ENCODE results near the gene RAB6A.

RAB6A gene

DNA sequence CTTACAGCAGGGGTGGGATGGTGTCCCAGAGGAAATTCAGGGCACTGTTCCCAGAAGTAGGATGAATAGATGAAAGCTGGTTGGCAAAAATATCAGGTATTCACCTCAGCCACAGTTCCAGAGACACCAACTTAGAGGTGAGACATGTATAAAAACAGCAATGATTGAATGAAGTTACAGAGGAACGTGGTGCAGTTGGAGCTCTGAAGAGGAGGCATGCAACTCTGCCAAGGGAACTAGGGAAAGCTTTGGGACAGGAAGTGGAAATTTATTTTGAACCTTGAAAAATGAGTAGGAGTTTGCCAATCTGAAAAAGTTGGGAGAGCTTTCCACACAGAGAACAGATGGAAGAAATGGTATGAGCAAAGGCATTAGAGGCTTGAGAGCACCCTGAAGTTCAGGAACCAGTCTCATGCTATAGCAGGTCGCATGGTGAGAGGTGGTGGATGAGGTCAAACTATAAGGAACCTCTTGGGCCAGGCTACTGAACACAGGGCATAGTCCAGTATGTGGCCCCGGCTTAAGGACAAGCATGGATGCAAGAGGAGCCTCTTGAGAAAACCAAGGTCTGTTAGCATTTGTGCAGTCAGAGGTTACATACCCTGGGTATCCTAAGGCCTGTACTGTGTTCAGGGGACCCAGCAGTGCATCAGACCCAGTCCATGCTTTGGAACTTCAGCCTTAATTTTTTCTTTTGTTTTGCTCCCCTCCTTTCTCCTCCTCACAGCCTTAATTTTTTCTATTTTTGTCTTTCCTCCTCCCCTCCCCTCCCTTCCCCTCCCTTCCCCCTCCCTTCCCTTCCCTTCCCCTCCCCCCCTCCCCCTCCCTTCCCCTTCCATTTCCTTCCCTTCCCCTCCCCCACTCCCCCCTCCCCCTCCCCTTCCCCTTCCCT, 97.0 kb downstream of the RAB6A start:
- TF ChIP-seq, protein P1, sequence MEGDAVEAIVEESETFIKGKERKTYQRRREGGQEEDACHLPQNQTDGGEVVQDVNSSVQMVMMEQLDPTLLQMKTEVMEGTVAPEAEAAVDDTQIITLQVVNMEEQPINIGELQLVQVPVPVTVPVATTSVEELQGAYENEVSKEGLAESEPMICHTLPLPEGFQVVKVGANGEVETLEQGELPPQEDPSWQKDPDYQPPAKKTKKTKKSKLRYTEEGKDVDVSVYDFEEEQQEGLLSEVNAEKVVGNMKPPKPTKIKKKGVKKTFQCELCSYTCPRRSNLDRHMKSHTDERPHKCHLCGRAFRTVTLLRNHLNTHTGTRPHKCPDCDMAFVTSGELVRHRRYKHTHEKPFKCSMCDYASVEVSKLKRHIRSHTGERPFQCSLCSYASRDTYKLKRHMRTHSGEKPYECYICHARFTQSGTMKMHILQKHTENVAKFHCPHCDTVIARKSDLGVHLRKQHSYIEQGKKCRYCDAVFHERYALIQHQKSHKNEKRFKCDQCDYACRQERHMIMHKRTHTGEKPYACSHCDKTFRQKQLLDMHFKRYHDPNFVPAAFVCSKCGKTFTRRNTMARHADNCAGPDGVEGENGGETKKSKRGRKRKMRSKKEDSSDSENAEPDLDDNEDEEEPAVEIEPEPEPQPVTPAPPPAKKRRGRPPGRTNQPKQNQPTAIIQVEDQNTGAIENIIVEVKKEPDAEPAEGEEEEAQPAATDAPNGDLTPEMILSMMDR (IDR thresholded peaks at IDR 0.05; ENCODE audit: insufficient read depth, low read depth, low read length, missing control alignments): no peak
- no peak for DNase-seq (ENCODE audit: low read depth)
- no peak overlapping the region for H3K4me3 ChIP-seq (ENCODE audit: low read depth, low read length)

DNA sequence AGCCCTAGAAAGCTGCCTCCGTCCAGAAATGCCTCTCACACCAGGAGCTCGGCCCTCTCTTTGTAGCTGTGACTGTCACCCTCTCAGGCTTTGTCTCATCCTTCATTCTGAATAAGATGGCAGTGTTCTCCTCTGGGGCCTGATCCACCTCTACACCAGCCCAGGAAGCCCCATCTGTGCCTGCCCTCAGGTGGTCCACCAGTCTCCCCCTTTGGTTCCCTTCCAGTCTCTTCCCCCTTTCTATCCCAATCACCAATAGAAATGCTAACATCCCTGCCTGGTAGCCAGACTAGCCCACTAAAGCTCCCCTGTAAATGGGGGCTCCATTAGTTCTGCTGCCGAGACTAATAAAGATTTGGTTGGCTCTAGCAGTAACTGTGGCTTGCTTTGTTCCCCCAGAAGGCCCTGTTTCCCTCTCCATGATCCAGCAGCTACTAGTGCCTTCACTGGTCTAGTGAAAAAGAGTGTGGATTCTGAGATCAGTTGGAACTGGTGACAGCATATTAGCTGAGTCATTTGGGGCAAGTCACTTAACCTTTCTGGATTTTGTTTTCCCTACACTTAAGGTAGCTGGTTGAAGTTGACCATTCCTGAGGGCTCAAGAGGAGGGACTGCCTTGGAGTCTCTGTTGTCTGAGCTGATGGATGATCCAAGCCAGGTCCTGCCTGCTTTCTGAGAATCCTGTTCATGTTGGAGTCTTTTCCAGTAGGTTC, 98.3 kb downstream of the RAB6A start:
- no peak for DNase-seq (ENCODE audit: low read depth)
- TF ChIP-seq, protein P1 (IDR thresholded peaks at IDR 0.05; ENCODE audit: insufficient read depth, low read depth, low read length, missing control alignments): no peak
- no peak overlapping the region for H3K4me3 ChIP-seq (ENCODE audit: low read depth, low read length)

DNA sequence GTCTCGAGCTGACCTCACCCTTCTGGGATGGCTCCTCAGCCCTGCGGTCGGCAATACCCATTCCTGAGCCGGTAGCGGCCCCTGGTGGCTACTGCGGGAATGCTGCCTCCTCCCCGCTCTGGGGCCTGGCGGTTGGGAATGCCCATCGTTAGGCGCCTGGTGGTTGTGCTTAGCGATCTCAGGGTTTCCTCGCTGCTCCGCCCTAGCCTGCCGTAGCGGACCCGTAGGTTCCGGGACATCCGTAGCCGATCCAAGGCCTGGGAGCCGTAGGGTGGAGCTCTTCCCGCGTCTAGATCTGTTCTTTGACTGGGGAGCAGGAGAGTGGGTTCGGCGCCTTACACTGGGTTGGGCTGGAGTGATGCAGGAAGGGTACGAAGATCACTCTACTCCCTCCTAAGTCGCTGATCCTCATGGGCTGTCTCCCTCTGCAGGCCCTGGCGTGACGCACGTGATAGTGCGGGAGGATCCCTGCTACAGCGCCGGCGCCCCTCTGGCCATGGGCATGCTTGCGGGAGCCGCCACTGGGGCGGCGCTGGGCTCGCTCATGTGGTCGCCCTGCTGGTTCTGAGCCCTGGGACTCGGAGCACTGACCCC, 99.7 kb downstream of the RAB6A start:
- peak; percentile 81 for DNase-seq (ENCODE audit: low read depth)
- peak overlapping the region; percentile 25 for H3K4me3 ChIP-seq (ENCODE audit: low read depth, low read length)
- TF ChIP-seq, protein P1 (IDR thresholded peaks at IDR 0.05; ENCODE audit: insufficient read depth, low read depth, low read length, missing control alignments): peak; percentile 99

DNA sequence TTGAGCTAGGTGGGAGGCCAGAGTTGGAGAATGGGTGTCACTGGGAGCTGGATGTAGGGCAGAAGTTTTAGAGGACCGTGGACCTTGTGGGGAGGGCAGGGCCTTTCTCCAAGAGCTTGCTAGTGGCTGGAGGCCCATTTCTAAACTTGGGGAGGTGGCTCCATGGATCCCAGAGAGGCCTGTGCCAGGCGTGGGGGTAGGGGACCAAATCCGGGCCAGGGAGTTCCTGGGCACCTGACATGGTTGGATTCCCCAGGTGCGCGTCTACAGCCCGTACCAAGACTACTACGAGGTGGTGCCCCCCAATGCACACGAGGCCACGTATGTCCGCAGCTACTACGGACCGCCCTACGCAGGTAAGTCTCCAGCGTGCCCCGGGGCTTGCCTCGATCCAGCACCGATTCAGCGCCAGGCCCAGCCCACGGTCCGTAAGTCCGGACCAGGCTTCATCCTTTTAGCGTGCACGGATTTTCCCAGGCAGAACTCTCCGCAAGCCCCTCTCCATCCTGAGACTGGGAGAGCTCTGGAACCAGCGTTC, 100.3 kb downstream of the RAB6A start:
- no peak overlapping the region for H3K4me3 ChIP-seq (ENCODE audit: low read depth, low read length)
- DNase-seq (ENCODE audit: low read depth): no peak
- TF ChIP-seq, protein P1 (IDR thresholded peaks at IDR 0.05; ENCODE audit: insufficient read depth, low read depth, low read length, missing control alignments): no peak

DNA sequence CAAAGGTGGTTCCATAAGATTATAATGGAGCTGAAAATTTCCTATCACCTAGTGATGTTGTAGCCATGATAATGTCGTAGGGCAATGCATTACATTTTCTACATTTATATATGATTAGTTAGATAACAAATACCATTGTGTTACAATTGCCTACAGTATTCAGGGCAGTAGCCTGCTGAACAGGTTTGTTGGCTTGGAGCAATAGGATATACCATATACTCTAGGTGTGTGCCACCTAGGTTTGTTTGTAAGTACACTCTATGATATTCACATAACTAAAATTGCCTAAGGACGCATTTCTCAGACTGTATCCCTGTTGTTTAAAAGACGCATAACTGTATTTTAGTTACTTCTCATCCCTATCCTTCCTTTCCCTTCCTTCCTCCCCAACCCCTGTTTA, 100.9 kb downstream of the RAB6A start:
- H3K4me3 ChIP-seq (ENCODE audit: low read depth, low read length): no peak overlapping the region
- no peak for DNase-seq (ENCODE audit: low read depth)
- TF ChIP-seq, protein P1 (IDR thresholded peaks at IDR 0.05; ENCODE audit: insufficient read depth, low read depth, low read length, missing control alignments): no peak

DNA sequence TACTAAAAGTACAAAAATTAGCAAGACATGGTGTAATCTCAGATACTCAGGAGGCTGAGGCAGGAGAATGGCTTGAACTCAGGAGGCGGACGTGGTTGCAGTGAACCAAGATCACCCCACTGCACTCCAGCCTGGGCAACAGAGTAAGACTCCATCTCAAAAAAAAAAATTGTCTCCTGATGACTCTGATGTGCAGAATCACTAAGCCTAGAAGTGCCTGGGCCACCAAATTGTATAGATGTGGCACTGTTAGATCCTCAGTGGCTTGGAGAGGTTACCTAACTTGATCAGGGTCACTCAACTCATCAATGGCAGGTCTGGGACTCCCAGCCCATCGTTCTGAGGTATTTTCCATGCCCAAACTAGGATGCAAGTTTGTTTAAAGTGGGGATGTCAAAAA, 103.9 kb downstream of the RAB6A start:
- no peak for DNase-seq (ENCODE audit: low read depth)
- no peak overlapping the region for H3K4me3 ChIP-seq (ENCODE audit: low read depth, low read length)
- TF ChIP-seq, protein P1 (IDR thresholded peaks at IDR 0.05; ENCODE audit: insufficient read depth, low read depth, low read length, missing control alignments): no peak

Measured in GM12865 (cell line).